Motor neuron (in vitro differentiated cells): ENCODE data around the gene SLC4A4. TPM values are rescaled to one million over a fixed set of nuclear protein-coding genes. Genes with fewer than 3 reads are reported as not detected.
"Not testable (repeated sequence)": the region's sequence is repeated elsewhere in the genome, so short reads cannot be mapped to it uniquely, and the experiment has no call there.

Source experiments
- ATAC-seq, 8 experiments: fragments of 200-7000 bp; cut with Tn5 transposase; replicated peaks in 6 of 8; 2 replicates each; pipeline ENCODE4 v1.8.0; 2021; ENCODE audit warnings: mild to moderate bottlenecking in 8 of 8, moderate library complexity in 8 of 8
- H3K27ac ChIP-seq, 2 donors: fragments of 250-450 bp; sonication (Bioruptor Pico); 2 replicates each; pipeline ENCODE4 v1.9.0; 2021; ENCODE audit warnings: antibody characterized with exemption in 2 of 2, mild to moderate bottlenecking in 2 of 2, moderate library complexity in 1 of 2
- H3K4me1 ChIP-seq, 2 donors: fragments of 250-450 bp; sonication (Bioruptor Pico); replicated peaks in 1 of 2; 2 replicates each; pipeline ENCODE4 v1.6.1; 2021; ENCODE audit warnings: antibody characterized with exemption in 2 of 2, mild to moderate bottlenecking in 2 of 2, moderate library complexity in 1 of 2
- H3K4me3 ChIP-seq, 5 donors: fragments of 250-450 bp; sonication (Bioruptor Pico); 2 replicates each; pipeline ENCODE4 v1.9.0; 2021; ENCODE audit warnings: antibody characterized with exemption in 5 of 5, mild to moderate bottlenecking in 5 of 5, moderate library complexity in 4 of 5
- WGBS, 10 experiments: fragments of 450-650 bp; shearing (Covaris generic); methylation state at CpG; one replicate each; pipeline ENCODE4 v1.0.0; 2022; 5-methylcytosine and 5-hydroxymethylcytosine counted together
- in situ Hi-C, 9 experiments: fragments of 400-800 bp; cut with MboI; loops; one replicate each; pipeline ENCODE4 v1.15.0; 2021; ENCODE audit warnings: low sequenced_read_pairs in 9 of 9, low pct_unique_long_range_greater_than_20kb in 2 of 9; ENCODE audit not compliant: unreplicated experiment in 9 of 9
- total RNA-seq, 8 experiments: library from RNA; unstranded; fragments of 300-600 nt; gene quantifications; 2 replicates each; pipeline versions ENCODE4 v1.2.3 to v1.2.4, GENCODE V29; 2022

Gene SLC4A4
- total RNA-seq, 8 experiments from 2014 or later = 0.05 to 35.1 (median 1.0) TPM; not detected in 1

DNA sequence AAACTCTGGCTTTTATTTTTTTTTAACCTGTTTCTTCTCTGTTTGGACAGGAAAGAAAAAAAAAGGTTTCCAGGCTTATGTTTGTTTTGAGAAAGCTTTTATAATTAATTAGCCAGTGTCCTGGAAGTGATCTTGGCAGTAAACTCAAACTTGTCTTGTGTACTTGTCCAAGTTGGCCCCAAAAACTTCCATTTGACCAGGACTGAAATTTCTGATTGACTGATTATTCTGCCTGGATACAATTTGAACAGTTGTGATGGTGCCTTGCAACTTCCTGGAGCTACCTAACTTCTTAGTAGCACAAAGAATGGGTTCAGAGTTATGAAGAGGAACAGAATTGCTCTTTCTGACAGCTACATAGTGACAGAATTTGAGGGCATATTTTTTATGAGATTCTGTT, 62.0 kb downstream of the SLC4A4 start:
- Histone ChIP-seq H3K27ac (no peak overlapping the region), H3K4me1 (peaks cover 0 to 7% of the 10 kb centered on the region in 2 donors), H3K4me3 (no peak overlapping the region)
- in situ Hi-C loops = no loop called here
- peak in 1 of 8 experiments; percentile 59 for ATAC-seq

DNA sequence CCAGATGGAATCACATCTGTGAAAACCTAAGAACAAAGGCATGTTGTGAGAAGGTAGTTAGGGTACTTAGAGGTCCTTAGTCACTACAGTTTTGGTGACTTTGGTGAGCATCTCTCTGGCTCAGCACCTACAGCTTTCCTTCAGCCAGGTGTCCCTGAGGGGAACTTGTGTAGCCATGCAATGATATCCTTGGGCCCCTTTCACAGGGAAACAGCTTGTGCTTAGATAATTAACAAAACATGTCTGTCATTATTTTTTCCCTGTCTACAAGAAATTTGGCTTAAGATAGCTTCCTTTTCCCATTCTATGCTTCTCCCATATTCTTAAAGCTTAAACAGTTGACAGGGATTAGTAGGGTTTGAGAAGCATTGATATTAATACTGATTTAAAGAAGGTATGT, 63.8 kb downstream of the SLC4A4 start:
- Histone ChIP-seq H3K27ac (no peak overlapping the region), H3K4me3 (no peak overlapping the region), H3K4me1 (peaks cover 0 to 25% of the 10 kb centered on the region in 2 donors)
- in situ Hi-C loops = no loop called here
- ATAC-seq = no peak

- Histone ChIP-seq H3K4me3 (no peak overlapping the region), H3K4me1 (peaks cover 0 to 27% of the 10 kb centered on the region in 2 donors), H3K27ac (no peak overlapping the region)
- no peak for ATAC-seq
- 60 to 100% (median 100%) methylated on average over 1 of the region's 1 CpG; no CpG with 5 or more reads in 2 of the 10 experiments for WGBS, 10 experiments
- in situ Hi-C loops = no loop called here
Observed at GRCh38 chr4:71404049-71404448, 65.2 kb downstream of the SLC4A4 start.

- peaks cover 0 to 27% of the 10 kb centered on the region in 2 donors for H3K4me1 ChIP-seq
- peak in 2 of 8 experiments; percentile 18 to 62 for ATAC-seq
- H3K27ac ChIP-seq = peak overlapping the region in 1 of 2 donors; percentile 46
- H3K4me3 ChIP-seq = no peak overlapping the region
- 8 to 85% (median 13%) methylated on average over 2 of the region's 2 CpGs; no CpG with 5 or more reads in 3 of the 10 experiments for WGBS, 10 experiments
- in situ Hi-C loops = no loop called here
Observed at GRCh38 chr4:71405791-71406190, 67.0 kb downstream of the SLC4A4 start.

DNA sequence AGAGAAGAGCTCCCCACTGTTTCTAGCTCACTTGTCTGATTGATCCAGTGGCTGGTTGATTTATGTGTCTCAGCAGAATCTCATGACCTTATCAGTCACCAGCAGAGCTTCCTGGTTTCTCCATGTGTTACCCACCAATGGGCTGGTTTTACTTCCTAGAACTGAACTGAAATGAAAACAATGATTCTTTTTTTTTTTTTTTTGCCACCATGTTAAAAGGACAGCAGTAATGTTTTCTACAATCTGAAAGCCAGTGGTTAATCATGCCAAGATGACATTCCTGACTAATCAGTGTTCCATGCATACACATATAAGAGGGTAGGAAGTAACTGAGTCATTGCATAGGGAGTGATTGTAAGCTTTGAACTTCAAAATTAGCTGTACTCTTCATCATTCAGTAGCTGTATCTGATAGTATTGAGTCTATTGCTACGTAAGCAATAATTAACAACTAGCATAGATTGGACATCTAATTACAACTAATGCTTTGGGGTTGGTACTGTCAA, 67.7 kb downstream of the SLC4A4 start:
- ATAC-seq = peak in 7 of 8 experiments; percentile 40 to 84 (median 69)
- 13 to 100% (median 84%) methylated on average over 1 of the region's 1 CpG; no CpG with 5 or more reads in 2 of the 10 experiments for WGBS, 10 experiments
- in situ Hi-C loops = no loop called here

GRCh38 chr4:71408961-71409360, 70.1 kb downstream of the SLC4A4 start:
- in situ Hi-C loops, H3K4me3 ChIP-seq, H3K27ac ChIP-seq, ATAC-seq: not testable (repeated sequence)
- peaks cover 0 to 32% of the 10 kb centered on the region in 2 donors for H3K4me1 ChIP-seq

More for the DNA sequence above, 67.7 kb downstream of the SLC4A4 start:
- H3K27ac ChIP-seq = peak overlapping the region in 1 of 2 donors; percentile 22
- H3K4me1 ChIP-seq = peaks cover 0 to 24% of the 10 kb centered on the region in 2 donors
- H3K4me3 ChIP-seq = no peak overlapping the region

DNA sequence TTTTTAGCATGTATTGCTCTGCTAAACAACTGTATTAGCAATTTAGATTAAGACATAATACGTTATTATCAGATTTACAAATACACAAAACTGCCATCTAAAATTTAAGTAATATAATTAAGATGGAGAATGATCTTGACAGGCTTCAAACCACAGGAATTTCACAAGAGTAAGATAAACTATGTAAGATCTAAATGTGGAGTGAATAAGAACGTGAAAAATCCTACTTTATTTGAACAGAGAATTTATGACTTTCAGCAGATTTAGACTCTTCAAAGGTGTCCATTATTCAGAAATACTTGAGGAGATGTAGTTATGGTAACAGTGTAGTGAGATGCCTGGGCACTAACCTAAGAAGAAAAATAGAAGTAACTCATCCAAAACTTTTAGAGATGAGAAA, 73.2 kb downstream of the SLC4A4 start:
- Histone ChIP-seq H3K27ac (no peak overlapping the region), H3K4me3 (no peak overlapping the region), H3K4me1 (peaks cover 0 to 16% of the 10 kb centered on the region in 2 donors)
- peak in 2 of 8 experiments; percentile 47 to 56 for ATAC-seq
- whole genome bisulfite sequencing, 10 experiments = 16 to 100% (median 75%) methylated on average over 1 to 2 of the region's 2 CpGs; no CpG with 5 or more reads in 1 of the 10 experiments
- in situ Hi-C loops = no loop called here

DNA sequence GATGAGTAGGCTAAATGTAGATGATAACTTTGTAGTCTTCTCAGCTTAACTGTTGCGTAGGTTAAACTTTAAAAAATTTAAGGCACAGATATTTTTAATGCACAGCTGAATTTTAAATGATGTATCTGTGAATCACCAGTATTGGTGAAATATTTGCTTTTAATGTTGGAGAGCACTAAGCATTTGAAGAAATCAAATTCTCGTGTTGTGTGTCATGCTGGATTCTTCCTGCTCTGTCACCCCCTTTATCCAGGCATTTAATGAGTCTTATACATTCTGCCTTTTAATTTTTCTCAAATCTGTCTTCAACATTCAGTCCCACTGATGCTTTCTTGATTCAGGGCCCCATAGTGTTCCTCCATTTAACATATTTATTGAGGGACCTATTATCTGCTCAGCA, 76.7 kb downstream of the SLC4A4 start:
- in situ Hi-C loops = no loop called here
- 23 to 100% (median 80%) methylated on average over 1 to 2 of the region's 2 CpGs; no CpG with 5 or more reads in 1 of the 10 experiments for WGBS, 10 experiments
- Histone ChIP-seq H3K27ac (no peak overlapping the region), H3K4me3 (no peak overlapping the region), H3K4me1 (peaks cover 0 to 8% of the 10 kb centered on the region in 2 donors)
- no peak for ATAC-seq

GRCh38 chr4:71417150-71417549, 78.3 kb downstream of the SLC4A4 start:
- H3K4me1 ChIP-seq = peaks cover 0 to 7% of the 10 kb centered on the region in 2 donors
- no peak overlapping the region for H3K4me3 ChIP-seq
- in situ Hi-C loops = no loop called here
- ATAC-seq = no peak
- no peak overlapping the region for H3K27ac ChIP-seq

- ATAC-seq = no peak
- 0 to 100% (median 88%) methylated on average over 1 to 2 of the region's 2 CpGs; no CpG with 5 or more reads in 5 of the 10 experiments for WGBS, 10 experiments
- H3K4me1 ChIP-seq = no peaks in the 10 kb centered on the region
- no peak overlapping the region for H3K4me3 ChIP-seq
- in situ Hi-C loops = no loop called here
- H3K27ac ChIP-seq = no peak overlapping the region
Observed at GRCh38 chr4:71426381-71427042, 87.7 kb downstream of the SLC4A4 start.

DNA sequence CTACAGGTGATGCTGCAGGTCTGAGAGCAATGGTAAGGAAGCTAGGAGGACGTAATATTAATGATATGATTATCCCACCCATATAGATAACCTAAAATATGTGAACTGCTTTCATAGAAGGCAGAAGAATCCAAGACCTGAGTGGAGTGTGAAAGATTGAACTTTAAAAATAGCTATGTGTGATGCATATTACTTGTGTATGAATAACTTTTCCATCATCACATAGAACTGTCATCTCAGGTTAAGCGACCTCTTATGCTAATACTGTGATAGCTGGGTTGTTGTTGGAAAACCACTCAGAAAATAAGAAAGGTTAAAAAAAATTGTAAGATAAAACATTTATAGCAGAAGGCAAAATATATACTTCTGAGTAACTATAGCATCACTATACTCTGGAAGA, 90.3 kb downstream of the SLC4A4 start:
- ATAC-seq = no peak
- Histone ChIP-seq H3K4me1 (no peaks in the 10 kb centered on the region), H3K4me3 (no peak overlapping the region), H3K27ac (no peak overlapping the region)
- in situ Hi-C loops = no loop called here
- 27 to 100% (median 84%) methylated on average over 1 to 2 of the region's 2 CpGs; no CpG with 5 or more reads in 2 of the 10 experiments for WGBS, 10 experiments

- ATAC-seq = no peak
- Histone ChIP-seq H3K27ac (no peak overlapping the region), H3K4me1 (no peaks in the 10 kb centered on the region), H3K4me3 (no peak overlapping the region)
- in situ Hi-C loops = no loop called here
Observed at GRCh38 chr4:71429962-71430361, 91.1 kb downstream of the SLC4A4 start.

- Histone ChIP-seq H3K4me1 (no peaks in the 10 kb centered on the region), H3K27ac (no peak overlapping the region), H3K4me3 (no peak overlapping the region)
- in situ Hi-C loops = no loop called here
- WGBS, 10 experiments = 15 to 100% (median 89%) methylated on average over 2 of the region's 2 CpGs; no CpG with 5 or more reads in 4 of the 10 experiments
- ATAC-seq = no peak
Observed at GRCh38 chr4:71430609-71431008, 91.8 kb downstream of the SLC4A4 start.

GRCh38 chr4:71440612-71441011, 101.8 kb downstream of the SLC4A4 start:
- Histone ChIP-seq H3K27ac (no peak overlapping the region), H3K4me3 (no peak overlapping the region), H3K4me1 (peaks cover 0 to 4% of the 10 kb centered on the region in 2 donors)
- no peak for ATAC-seq
- in situ Hi-C loops = no loop called here
- whole genome bisulfite sequencing, 10 experiments = 7 to 100% (median 69%) methylated on average over 1 to 2 of the region's 2 CpGs; no CpG with 5 or more reads in 2 of the 10 experiments
